GM12878 (cell line): ENCODE measurements around the gene CREB3L1. TPM values are rescaled to one million over a fixed set of nuclear protein-coding genes. Genes with fewer than 3 reads are reported as not detected.
A peak's percentile ranks its signal among the peaks of the same experiment; 100 is the strongest.

ENCODE experiments used
- ATAC-seq: fragments of 200-7000 bp; cut with Tn5 transposase; 3 replicates; pipeline ENCODE4 v1.9.1; 2020; ENCODE audit warnings: mild to moderate bottlenecking, moderate library complexity
- BruUV-seq: library from RNA; stranded (reverse); fragments of 400-500 nt; replicated peaks from 2 replicates; lab custom pipeline; 2021; lab: Mats Ljungman, UMichigan
- CTCF ChIA-PET: fragments of 300-600 bp; sonication (Branson Sonifier 250); formaldehyde crosslinking; extraction: SDS; loops from one replicate; lab custom pipeline; 2021; ENCODE audit warnings: inconsistent platforms; lab: Yijun Ruan, JAX
- POLR2A ChIA-PET: fragments of 350-600 bp; formaldehyde crosslinking; extraction: SDS; loops from one replicate; lab custom pipeline; 2021; ENCODE audit warnings: inconsistent platforms; lab: Charles Lee
- RAD21 ChIA-PET: fragments of 300-600 bp; sonication (Branson Sonifier 250); formaldehyde crosslinking; loops from one replicate; lab custom pipeline; 2023; ENCODE audit warnings: antibody characterized with exemption; ENCODE audit not compliant: unreplicated experiment; lab: Charles Lee
- SMC1A ChIA-PET: fragments of 300-600 bp; sonication (Branson Sonifier 250); formaldehyde crosslinking; loops from one replicate; lab custom pipeline; 2023; ENCODE audit not compliant: unreplicated experiment, uncharacterized antibody; lab: Charles Lee
- DNase-seq: peaks from one replicate; pipeline ENCODE4 v3.0.0-alpha.2; 2011; ENCODE audit warnings: low read depth, low spot score
- FAIRE-seq: peaks from 3 replicates; lab custom pipeline; 2011; peaks lifted over from hg19 to GRCh38; lab: Jason Lieb, UNC
- H2AFZ ChIP-seq: 2 replicates; pipeline ENCODE4 v1.6.0; 2011; ENCODE audit warnings: low read depth, low read length, control low read depth; ENCODE audit not compliant: control insufficient read depth
- H3K27ac ChIP-seq: 2 replicates; pipeline ENCODE4 v1.5.1; 2011; ENCODE audit warnings: control low read depth; ENCODE audit not compliant: control insufficient read depth, insufficient read depth
- H3K27me3 ChIP-seq, 2 experiments: replicated peaks in 1 of 2; 2 replicates each; pipeline versions ENCODE4 v1.6.0 to v1.6.1; 2011; ENCODE audit warnings: low read length in 1 of 2; ENCODE audit not compliant: control insufficient read depth in 2 of 2, insufficient read depth in 2 of 2
- H3K36me3 ChIP-seq, 2 experiments: 2 replicates each; pipeline ENCODE4 v1.5.1; 2011; ENCODE audit warnings: low read length in 1 of 2; ENCODE audit not compliant: control insufficient read depth in 2 of 2, insufficient read depth in 2 of 2
- H3K4me1 ChIP-seq: 2 replicates; pipeline ENCODE4 v1.6.1; 2011; ENCODE audit warnings: mild to moderate bottlenecking, low read length, moderate library complexity, mixed read lengths; ENCODE audit not compliant: control insufficient read depth, insufficient read depth
- H3K4me2 ChIP-seq: 2 replicates; pipeline ENCODE4 v1.6.0; 2011; ENCODE audit warnings: control low read depth; ENCODE audit not compliant: control insufficient read depth, insufficient read depth
- H3K4me3 ChIP-seq: fragments of 200-600 bp; sonication (generic); 2 replicates; pipeline ENCODE4 v1.5.1; 2016
- H3K79me2 ChIP-seq: 2 replicates; pipeline ENCODE4 v1.6.0; 2011; ENCODE audit warnings: low read length; ENCODE audit not compliant: control insufficient read depth, insufficient read depth
- H3K9ac ChIP-seq: 2 replicates; pipeline ENCODE4 v1.8.0; 2011; ENCODE audit warnings: low read length, control low read depth, mixed read lengths; ENCODE audit not compliant: control insufficient read depth, insufficient read depth
- H3K9me3 ChIP-seq: replicated peaks from 3 replicates; pipeline ENCODE4 v1.5.1; 2011; ENCODE audit warnings: mild to moderate bottlenecking, low read length; ENCODE audit not compliant: control insufficient read depth, insufficient read depth
- H4K20me1 ChIP-seq: 2 replicates; pipeline ENCODE4 v1.6.0; 2011; ENCODE audit not compliant: control insufficient read depth, insufficient read depth
- BHLHE40 ChIP-seq, 2 experiments: fragments of 450-650 bp in 1 of 2; IDR thresholded peaks; 2 replicates each; pipeline ENCODE4 v1.6.1; 2011 to 2017; ENCODE audit warnings: low read depth in 2 of 2, borderline replicate concordance in 1 of 2, improper control_type of control experiment in 1 of 2, low read length in 1 of 2, mild to moderate bottlenecking in 1 of 2
- BRCA1 ChIP-seq: IDR thresholded peaks from 2 replicates; pipeline ENCODE4 v1.6.1; 2011; ENCODE audit warnings: low read depth, low read length, improper control_type of control experiment
- POLR2A ChIP-seq: IDR thresholded peaks from 2 replicates; pipeline ENCODE4 v1.6.1; 2011; ENCODE audit warnings: low read depth, mild to moderate bottlenecking, low read length
- RB1 ChIP-seq: fragments of 450-650 bp; formaldehyde crosslinking; IDR thresholded peaks from 2 replicates; pipeline ENCODE4 v1.6.1; 2017; ENCODE audit warnings: mild to moderate bottlenecking, borderline replicate concordance
- TCF7 ChIP-seq: IDR thresholded peaks from 2 replicates; pipeline ENCODE4 v1.6.1; 2014; ENCODE audit warnings: antibody characterized with exemption, borderline replicate concordance
- WGBS: methylation state at CpG from one replicate; pipeline ENCODE4 v1.1.6; 2016; ENCODE audit warnings: low lambda C conversion rate; ENCODE audit not compliant: insufficient replicate concordance, insufficient coverage; ENCODE audit errors: missing lambda C conversion rate; 5-methylcytosine and 5-hydroxymethylcytosine counted together
- in situ Hi-C: fragments of 300-500 bp; cut with MboI; formaldehyde crosslinking; loops from 9 replicates; pipeline ENCODE4 v1.14.3; 2018; ENCODE audit warnings: mixed read lengths
- intact Hi-C: fragments of 100-400 bp; cut with micrococcal nuclease; formaldehyde crosslinking; loops from one replicate; pipeline ENCODE4 v1.14.2; 2022; ENCODE audit not compliant: unreplicated experiment
- polyA plus RNA-seq, 11 experiments: library from polyadenylated mRNA; depleted of rRNA in 4 of 11; unstranded in 6 of 11; stranded (reverse) in 5 of 11; fragments of >200 nt; fragmentation: Nextera tagmentation in 4 of 11; fragmentation: Illumina TruSeq in 1 of 11; extraction: Ambion mirVana in 4 of 11; extraction: Trizol in 1 of 11; gene quantifications; 1 replicate in 1 of 11; 2 replicates in 10 of 11; pipeline versions ENCODE4 v1.2.1 to v1.2.3, GENCODE V29; 2011 to 2016; ENCODE audit warnings: inconsistent platforms in 2 of 11, missing spikeins in 2 of 11, low read depth in 1 of 11
- total RNA-seq, 4 experiments: library from RNA; depleted of rRNA in 3 of 4; stranded (reverse); fragments of >200 nt in 3 of 4; fragmentation: Illumina TruSeq in 1 of 4; extraction: Trizol in 1 of 4; gene quantifications; 2 replicates each; pipeline versions ENCODE4 v1.2.1 to v1.2.3, GENCODE V29; 2013 to 2021
- TF ChIP-seq, protein P1 (sequence below): fragments of 450-650 bp; formaldehyde crosslinking; IDR thresholded peaks from 2 replicates; pipeline ENCODE4 v1.4.0; 2022; ENCODE audit warnings: mild to moderate bottlenecking, moderate library complexity

The CREB3L1 gene
- total and polyA plus RNA-seq, 10 of the 15 experiments (the other 5 are each of a cell fraction or from before 2014, with no cell fraction given), result 0.03 to 1.4 (median 0.22) TPM

DNA sequence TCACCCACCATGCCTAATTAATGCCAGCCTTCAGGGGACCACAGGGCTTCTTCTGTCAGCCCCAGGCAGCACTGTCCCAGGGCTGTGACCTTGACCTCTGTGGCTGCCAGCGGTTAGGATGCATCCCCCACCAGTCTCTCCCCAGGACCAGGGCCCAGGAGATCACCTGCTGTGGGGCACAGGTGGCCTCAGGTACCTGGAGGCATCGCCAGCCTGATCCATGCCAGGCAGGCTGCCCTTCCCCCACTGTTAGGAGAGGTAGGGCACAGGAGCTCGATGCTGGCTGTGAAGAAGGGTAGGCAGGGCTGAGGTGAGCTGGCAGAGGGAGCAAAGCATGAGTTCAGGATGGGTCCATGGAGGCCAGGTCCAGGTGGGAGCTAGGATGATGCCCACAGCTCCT is 87.3 kb downstream of the CREB3L1 start:
- H3K27me3 ChIP-seq, result no peaks in the 10 kb centered on the region
- POLR2A ChIA-PET, result interaction anchor here (1.2 kb wide), 1 partner anchor 17 kb away, joined by 4 read pairs; the partner anchor contains the start of gene DGKZ
- no peak overlapping the region for H3K9ac ChIP-seq
- no peak for ATAC-seq
- intact Hi-C loops, result loop anchor here (5.0 kb wide), 1 partner anchor 127 kb away; no protein-coding TSS in a partner anchor
- WGBS, result 93% methylated on average over 3 of the region's 3 CpGs
- peaks cover 26% of the 10 kb centered on the region for H3K79me2 ChIP-seq
- TF ChIP-seq BHLHE40 (IDR thresholded peaks at IDR 0.05; ENCODE audit: borderline replicate concordance in 1 of 2, low read depth in 2 of 2, low read length in 1 of 2) (no peak), POLR2A (peak; percentile 36; the same call in 1 of the 2 replicates)
- in situ Hi-C loops, result no loop called here
- DNase-seq, result no peak
- no peak overlapping the region for H3K4me3 ChIP-seq
- no peaks in the 10 kb centered on the region for H4K20me1 ChIP-seq
- no peak overlapping the region for H3K27ac ChIP-seq
- H3K4me2 ChIP-seq, result no peak overlapping the region
- BruUV-seq, result no TSS peak
- CTCF ChIA-PET, result interaction anchor here (0.9 to 15.2 kb wide), 3 partner anchors 13 to 173 kb away, joined by 4 to 423 read pairs (median 5); partner anchors contain the start of gene DGKZ
- H3K36me3 ChIP-seq, result peaks cover 9 to 18% of the 10 kb centered on the region in 2 experiments; a peak in 3 of 4 replicates
- no peak for FAIRE-seq
- H2AFZ ChIP-seq, result no peak overlapping the region
- H3K9me3 ChIP-seq, result no peaks in the 10 kb centered on the region
- peaks cover 20% of the 10 kb centered on the region for H3K4me1 ChIP-seq
- RAD21 ChIA-PET, result interaction anchor here (0.8 to 3.0 kb wide), 5 partner anchors 13 to 126 kb away, joined by 3 to 17 read pairs (median 11); partner anchors contain the start of gene DGKZ
- SMC1A ChIA-PET, result interaction anchor here (1.3 to 5.5 kb wide), 3 partner anchors 13 to 24 kb away, joined by 3 to 32 read pairs (median 6); partner anchors contain the start of gene DGKZ

DNA sequence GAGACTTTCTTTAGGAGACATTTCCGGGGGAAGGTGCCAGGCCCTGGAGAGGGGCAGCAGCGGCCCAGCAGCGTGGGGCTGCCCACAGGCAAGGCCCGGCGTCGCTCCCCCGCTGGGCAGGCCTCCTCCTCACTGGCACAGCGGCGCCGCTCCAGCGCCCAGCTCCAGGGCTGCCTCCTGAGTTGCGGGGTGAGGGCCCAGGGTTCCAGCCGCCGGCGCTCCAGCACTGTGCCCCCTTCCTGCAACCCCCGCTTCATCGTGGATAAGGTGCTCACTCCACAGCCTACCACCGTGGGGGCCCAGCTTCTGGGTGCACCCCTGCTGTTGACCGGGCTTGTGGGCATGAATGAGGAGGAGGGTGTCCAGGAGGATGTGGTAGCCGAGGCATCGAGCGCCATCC is 88.8 kb downstream of the CREB3L1 start:
- no peak overlapping the region for H2AFZ ChIP-seq
- in situ Hi-C loops, result no loop called here
- H4K20me1 ChIP-seq, result no peaks in the 10 kb centered on the region
- H3K36me3 ChIP-seq, result peaks cover 9 to 22% of the 10 kb centered on the region in 2 experiments; a peak in 3 of 4 replicates
- H3K4me1 ChIP-seq, result peaks cover 14% of the 10 kb centered on the region
- RAD21 ChIA-PET, result interaction anchor here (1.2 to 3.0 kb wide), 4 partner anchors 14 to 128 kb away, joined by 3 to 17 read pairs (median 14); partner anchors contain the start of gene DGKZ
- TF ChIP-seq BRCA1 (no peak), TCF7 (no peak), RB1 (no peak), POLR2A (0 out of 2 replicates have a peak, but pooled peaks have one; percentile 13)
- TF ChIP-seq, protein P1, sequence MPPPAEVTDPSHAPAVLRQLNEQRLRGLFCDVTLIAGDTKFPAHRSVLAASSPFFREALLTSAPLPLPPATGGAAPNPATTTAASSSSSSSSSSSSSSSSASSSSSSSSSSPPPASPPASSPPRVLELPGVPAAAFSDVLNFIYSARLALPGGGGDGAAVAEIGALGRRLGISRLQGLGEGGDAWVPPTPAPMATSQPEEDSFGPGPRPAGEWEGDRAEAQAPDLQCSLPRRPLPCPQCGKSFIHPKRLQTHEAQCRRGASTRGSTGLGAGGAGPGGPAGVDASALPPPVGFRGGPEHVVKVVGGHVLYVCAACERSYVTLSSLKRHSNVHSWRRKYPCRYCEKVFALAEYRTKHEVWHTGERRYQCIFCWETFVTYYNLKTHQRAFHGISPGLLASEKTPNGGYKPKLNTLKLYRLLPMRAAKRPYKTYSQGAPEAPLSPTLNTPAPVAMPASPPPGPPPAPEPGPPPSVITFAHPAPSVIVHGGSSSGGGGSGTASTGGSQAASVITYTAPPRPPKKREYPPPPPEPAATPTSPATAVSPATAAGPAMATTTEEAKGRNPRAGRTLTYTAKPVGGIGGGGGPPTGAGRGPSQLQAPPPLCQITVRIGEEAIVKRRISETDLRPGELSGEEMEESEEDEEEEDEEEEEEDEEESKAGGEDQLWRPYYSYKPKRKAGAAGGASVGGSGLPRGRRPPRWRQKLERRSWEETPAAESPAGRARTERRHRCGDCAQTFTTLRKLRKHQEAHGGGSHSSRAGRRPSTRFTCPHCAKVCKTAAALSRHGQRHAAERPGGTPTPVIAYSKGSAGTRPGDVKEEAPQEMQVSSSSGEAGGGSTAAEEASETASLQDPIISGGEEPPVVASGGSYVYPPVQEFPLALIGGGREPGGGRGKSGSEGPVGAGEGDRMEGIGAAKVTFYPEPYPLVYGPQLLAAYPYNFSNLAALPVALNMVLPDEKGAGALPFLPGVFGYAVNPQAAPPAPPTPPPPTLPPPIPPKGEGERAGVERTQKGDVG, result no peak
- no TSS peak for BruUV-seq
- 91% methylated on average over 22 of the region's 22 CpGs for WGBS
- peaks cover 18% of the 10 kb centered on the region for H3K79me2 ChIP-seq
- no peak for ATAC-seq
- intact Hi-C loops, result loop anchor here (5.0 kb wide), 1 partner anchor 129 kb away; no protein-coding TSS in a partner anchor
- H3K27me3 ChIP-seq, result no peaks in the 10 kb centered on the region
- H3K9ac ChIP-seq, result no peak overlapping the region
- H3K4me2 ChIP-seq, result no peak overlapping the region
- H3K9me3 ChIP-seq, result no peaks in the 10 kb centered on the region
- DNase-seq, result no peak
- FAIRE-seq, result no peak
- SMC1A ChIA-PET, result interaction anchor here (5.5 kb wide), 1 partner anchor 14 kb away, joined by 32 read pairs; no protein-coding TSS in a partner anchor
- no peak overlapping the region for H3K4me3 ChIP-seq
- POLR2A ChIA-PET, result no interaction called here
- H3K27ac ChIP-seq, result no peak overlapping the region
- CTCF ChIA-PET, result interaction anchor here (1.0 to 15.2 kb wide), 3 partner anchors 15 to 128 kb away, joined by 3 to 423 read pairs (median 5); partner anchors contain the start of gene DGKZ
